T-helper 9 cell (primary cell): ENCODE measurements around the gene OCA2.
"Not testable (repeated sequence)": the region's sequence is repeated elsewhere in the genome, so short reads cannot be mapped to it uniquely, and the experiment has no call there.

Source experiments
- DNase-seq: peaks from one replicate; pipeline ENCODE4 v3.0.0-alpha.2; 2020

The OCA2 gene

GRCh38 chr15:28022181-28022580 lies 76.9 kb downstream of the OCA2 start:
- no peak for DNase-seq

GRCh38 chr15:28021281-28022039 lies 77.7 kb downstream of the OCA2 start:
- no peak for DNase-seq

- no peak for DNase-seq
These were observed 78.5 kb downstream of the OCA2 start for GRCh38 chr15:28020644-28021043.

GRCh38 chr15:28019594-28020309 lies 79.4 kb downstream of the OCA2 start:
- no peak for DNase-seq

- DNase-seq: no peak
These were observed 80.6 kb downstream of the OCA2 start for GRCh38 chr15:28018291-28019044.

- DNase-seq: no peak
These were observed 81.6 kb downstream of the OCA2 start for GRCh38 chr15:28017423-28017924.

- no peak for DNase-seq
These were observed 83.3 kb downstream of the OCA2 start for GRCh38 chr15:28015855-28016254.

- DNase-seq: no peak
These were observed 84.4 kb downstream of the OCA2 start for GRCh38 chr15:28014623-28015200.

GRCh38 chr15:28013976-28014375 lies 85.1 kb downstream of the OCA2 start:
- no peak for DNase-seq

- no peak for DNase-seq
These were observed 85.6 kb downstream of the OCA2 start for GRCh38 chr15:28013480-28013879.

GRCh38 chr15:28012231-28012630 lies 86.9 kb downstream of the OCA2 start:
- no peak for DNase-seq

GRCh38 chr15:28008175-28008574 lies 90.9 kb downstream of the OCA2 start:
- DNase-seq: not testable (repeated sequence)

- no peak for DNase-seq
These were observed 92.8 kb downstream of the OCA2 start for GRCh38 chr15:28006116-28006905.

- no peak for DNase-seq
These were observed 94.0 kb downstream of the OCA2 start for GRCh38 chr15:28005004-28005527.

- DNase-seq: no peak
These were observed 94.7 kb downstream of the OCA2 start for GRCh38 chr15:28004143-28005003.

- no peak for DNase-seq
These were observed 95.6 kb downstream of the OCA2 start for GRCh38 chr15:28003302-28004037.

- no peak for DNase-seq
These were observed 96.2 kb downstream of the OCA2 start for GRCh38 chr15:28002867-28003266.

- DNase-seq: no peak
These were observed 96.8 kb downstream of the OCA2 start for GRCh38 chr15:28002136-28002861.

- no peak for DNase-seq
These were observed 97.5 kb downstream of the OCA2 start for GRCh38 chr15:28001641-28002040.
